Erythroblast (primary cell): ENCODE results near the gene AMPD2.

Experiments used
- GATA1 ChIP-seq: IDR thresholded peaks from 2 replicates; pipeline ENCODE4 v1.6.1; 2011; ENCODE audit warnings: low read depth, mild to moderate bottlenecking, control low read depth, low read length, moderate library complexity
- POLR2A ChIP-seq: IDR thresholded peaks from 2 replicates; pipeline ENCODE4 v1.6.1; 2011; ENCODE audit warnings: mild to moderate bottlenecking, low read length

DNA sequence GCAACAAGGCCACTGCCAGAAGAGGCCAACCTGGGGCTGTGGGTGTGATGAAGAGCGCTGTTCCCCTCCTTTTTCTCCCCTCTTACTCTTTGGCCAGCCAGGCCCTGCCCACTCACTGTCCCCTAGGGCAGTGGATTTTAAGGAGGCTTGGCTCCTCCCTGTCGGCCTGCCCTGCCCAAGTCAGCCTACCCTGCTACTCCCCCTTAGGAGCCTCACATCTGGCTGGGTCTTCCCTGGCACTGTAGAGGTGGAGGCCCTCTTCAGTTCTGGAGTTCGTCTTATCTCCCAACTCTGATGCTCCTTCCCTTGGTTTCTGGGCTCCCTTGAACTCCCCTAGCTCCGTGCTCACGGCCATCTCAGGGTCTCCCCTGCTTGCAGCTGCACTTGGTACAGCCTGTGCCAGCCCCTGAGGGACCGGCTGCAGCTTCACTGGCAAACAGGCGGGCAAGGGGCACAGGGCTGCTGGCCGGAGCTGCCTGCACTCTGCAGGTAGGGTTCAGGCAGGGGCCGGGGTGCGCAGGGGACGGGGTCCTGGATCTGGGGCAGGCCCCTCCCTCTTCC is 4.0 kb downstream of the AMPD2 start:
- no peak for TF ChIP-seq POLR2A
- TF ChIP-seq GATA1: no peak
